ENCODE data around the gene STXBP3.

The STXBP3 gene

GRCh38 chr1:108842525-108843181, 96.2 kb downstream of the STXBP3 start:
- DNase-seq (ENCODE audit: low read depth in 2 of 2), result no peak

GRCh38 chr1:108843390-108844137, 97.1 kb downstream of the STXBP3 start:
- DNase-seq (ENCODE audit: low read depth in 2 of 2), result no peak

GRCh38 chr1:108845446-108845845, 99.0 kb downstream of the STXBP3 start:
- DNase-seq (ENCODE audit: low read depth in 2 of 2), result no peak

GRCh38 chr1:108845991-108846390, 99.5 kb downstream of the STXBP3 start:
- no peak for DNase-seq (ENCODE audit: low read depth in 2 of 2)

GRCh38 chr1:108847494-108847893, 101.0 kb downstream of the STXBP3 start:
- DNase-seq (ENCODE audit: low read depth in 2 of 2), result no peak

- no peak for DNase-seq (ENCODE audit: low read depth in 2 of 2)
These were observed 102.3 kb downstream of the STXBP3 start for GRCh38 chr1:108848806-108849205.

GRCh38 chr1:108850929-108851328, 104.5 kb downstream of the STXBP3 start:
- DNase-seq (ENCODE audit: low read depth in 2 of 2), result no peak

- DNase-seq (ENCODE audit: low read depth in 2 of 2), result no peak
These were observed 105.1 kb downstream of the STXBP3 start for GRCh38 chr1:108851567-108851966.

GRCh38 chr1:108852221-108852975, 105.9 kb downstream of the STXBP3 start:
- no peak for DNase-seq (ENCODE audit: low read depth in 2 of 2)

GRCh38 chr1:108854221-108855019, 107.9 kb downstream of the STXBP3 start:
- no peak for DNase-seq (ENCODE audit: low read depth in 2 of 2)

GRCh38 chr1:108856994-108857393, 110.5 kb downstream of the STXBP3 start, which contains the start of gene AKNAD1:
AKNAD1 (minus strand) TSS chr1:108857094; CDS start chr1:108852664, 4,430 bp downstream.
- DNase-seq (ENCODE audit: low read depth in 2 of 2), result no peak

- DNase-seq (ENCODE audit: low read depth in 2 of 2), result no peak
These were observed 111.9 kb downstream of the STXBP3 start for GRCh38 chr1:108858230-108858950.
